GM21447 (cell line): ENCODE data around the gene ARHGAP24.
"Not testable (repeated sequence)": the region's sequence is repeated elsewhere in the genome, so short reads cannot be mapped to it uniquely, and the experiment has no call there.

Source experiments
- ATAC-seq: cut with Tn5 transposase; IDR thresholded peaks from one replicate; pipeline ENCODE4 v1.9.1; 2021; ENCODE audit not compliant: unreplicated experiment

ARHGAP24 gene

DNA sequence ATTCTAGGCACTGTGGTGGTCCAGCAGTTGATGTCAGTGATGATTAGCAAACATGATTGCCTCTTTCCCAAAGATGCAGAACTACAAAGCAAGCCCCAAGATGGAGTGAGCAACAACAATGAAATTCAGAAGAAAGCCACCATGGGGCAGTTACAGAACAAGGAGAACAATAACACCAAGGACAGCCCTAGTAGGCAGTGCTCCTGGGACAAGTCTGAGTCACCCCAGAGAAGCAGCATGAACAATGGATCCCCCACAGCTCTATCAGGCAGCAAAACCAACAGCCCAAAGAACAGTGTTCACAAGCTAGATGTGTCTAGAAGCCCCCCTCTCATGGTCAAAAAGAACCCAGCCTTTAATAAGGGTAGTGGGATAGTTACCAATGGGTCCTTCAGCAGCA, 519.6 kb downstream of the ARHGAP24 start:
- no peak for ATAC-seq

DNA sequence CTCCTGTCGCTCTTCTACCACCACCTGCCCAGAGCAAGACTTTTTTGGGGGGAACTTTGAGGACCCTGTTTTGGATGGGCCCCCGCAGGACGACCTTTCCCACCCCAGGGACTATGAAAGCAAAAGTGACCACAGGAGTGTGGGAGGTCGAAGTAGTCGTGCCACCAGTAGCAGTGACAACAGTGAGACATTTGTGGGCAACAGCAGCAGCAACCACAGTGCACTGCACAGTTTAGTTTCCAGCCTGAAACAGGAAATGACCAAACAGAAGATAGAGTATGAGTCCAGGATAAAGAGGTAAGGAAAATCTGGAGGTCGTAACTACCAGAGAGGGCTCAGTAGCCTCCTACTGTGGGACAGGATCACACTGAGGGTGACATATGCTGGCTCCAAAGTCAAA, 520.4 kb downstream of the ARHGAP24 start:
- ATAC-seq: no peak

DNA sequence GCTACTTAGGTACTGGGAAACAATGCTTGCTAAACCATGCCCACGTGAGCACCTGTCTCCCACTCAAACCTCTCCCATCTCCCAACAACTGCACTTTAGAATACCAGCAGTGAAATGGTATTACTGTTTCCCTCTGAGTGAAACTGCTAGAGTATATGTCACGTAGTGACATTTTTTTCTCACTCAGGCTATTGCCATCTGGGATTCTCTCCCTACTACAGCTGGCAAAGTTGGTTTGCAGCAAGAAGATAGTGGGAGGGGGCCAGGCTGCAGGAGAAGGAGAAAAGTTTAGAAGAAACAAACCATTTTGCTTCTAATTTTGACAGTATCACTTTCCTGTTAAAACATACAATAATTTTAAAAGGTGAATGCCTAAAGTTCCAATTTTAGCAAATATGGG, 526.6 kb downstream of the ARHGAP24 start:
- no peak for ATAC-seq

DNA sequence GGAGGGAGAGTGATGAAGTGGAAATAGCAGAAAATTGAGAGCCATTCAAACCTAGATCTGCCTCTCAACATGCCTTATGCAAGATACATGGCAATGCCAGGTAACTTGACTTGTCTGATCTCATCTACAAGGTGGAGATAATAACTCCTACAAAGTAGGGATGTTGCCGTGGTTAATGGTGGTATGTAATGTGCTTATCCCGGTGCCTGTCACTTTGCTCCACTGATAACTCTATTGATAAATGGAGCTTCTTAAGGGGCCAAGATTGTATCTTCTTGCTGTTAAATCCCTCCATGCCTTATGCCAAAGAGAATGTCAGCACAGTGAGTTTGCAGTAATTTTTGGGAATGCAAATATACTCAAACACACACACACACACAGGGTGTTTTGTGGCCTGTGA, 529.1 kb downstream of the ARHGAP24 start:
- no peak for ATAC-seq

DNA sequence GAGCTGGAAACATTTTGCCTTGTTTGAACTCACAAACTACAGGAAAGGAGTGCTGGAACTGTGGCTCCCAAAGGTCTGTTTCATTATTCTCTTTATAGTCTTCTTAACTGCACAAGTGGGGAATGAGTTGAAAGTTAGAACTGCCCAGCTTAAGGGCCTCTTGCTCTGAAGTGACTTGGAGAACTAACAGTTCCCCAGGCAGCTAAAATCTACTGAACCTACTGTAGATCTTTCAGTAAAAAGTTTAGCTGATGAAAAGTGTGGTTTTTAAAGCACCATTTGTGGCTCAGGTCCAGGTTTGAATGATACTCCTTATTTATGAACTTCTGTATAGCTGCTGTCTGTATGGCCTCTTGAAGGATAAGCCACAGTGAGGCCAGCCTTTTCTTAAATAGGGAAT, 531.1 kb downstream of the ARHGAP24 start:
- no peak for ATAC-seq

DNA sequence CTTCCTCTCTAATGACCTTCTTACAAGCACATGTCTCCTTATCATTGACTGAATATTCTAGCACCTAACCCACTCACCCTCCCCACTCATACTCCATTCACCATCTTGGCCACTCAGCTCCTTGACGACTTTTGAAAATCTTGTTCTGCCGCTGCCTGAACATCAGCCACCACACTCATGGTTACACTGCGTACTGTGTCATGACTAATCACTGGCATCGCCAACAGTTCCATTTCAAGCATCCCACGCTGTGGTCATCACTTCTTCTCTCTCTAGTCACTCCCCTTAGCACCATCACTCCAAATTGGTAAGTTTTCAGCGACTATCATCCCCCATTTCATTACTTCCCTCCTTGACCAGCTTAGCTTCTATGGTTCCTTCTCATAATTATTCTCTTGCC, 532.1 kb downstream of the ARHGAP24 start:
- ATAC-seq: no peak

DNA sequence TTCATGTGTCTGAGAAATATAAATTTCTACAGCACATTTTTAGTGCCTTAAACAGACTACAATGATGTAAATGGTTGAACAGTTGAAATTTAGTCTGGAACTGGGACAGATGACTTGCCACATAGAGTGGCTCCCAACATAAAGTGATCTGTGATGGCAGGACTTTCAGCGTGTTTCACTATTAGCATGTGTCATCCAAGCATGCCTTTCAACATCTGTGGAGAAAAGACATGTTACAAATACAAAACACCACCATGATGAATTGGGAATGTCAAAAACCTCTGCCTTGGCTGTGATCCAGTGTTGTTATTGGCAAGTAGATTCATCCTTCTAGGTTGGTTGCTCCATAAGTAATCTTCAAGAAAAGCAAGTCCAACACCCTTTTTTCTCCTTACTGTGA, 536.2 kb downstream of the ARHGAP24 start:
- ATAC-seq: no peak

DNA sequence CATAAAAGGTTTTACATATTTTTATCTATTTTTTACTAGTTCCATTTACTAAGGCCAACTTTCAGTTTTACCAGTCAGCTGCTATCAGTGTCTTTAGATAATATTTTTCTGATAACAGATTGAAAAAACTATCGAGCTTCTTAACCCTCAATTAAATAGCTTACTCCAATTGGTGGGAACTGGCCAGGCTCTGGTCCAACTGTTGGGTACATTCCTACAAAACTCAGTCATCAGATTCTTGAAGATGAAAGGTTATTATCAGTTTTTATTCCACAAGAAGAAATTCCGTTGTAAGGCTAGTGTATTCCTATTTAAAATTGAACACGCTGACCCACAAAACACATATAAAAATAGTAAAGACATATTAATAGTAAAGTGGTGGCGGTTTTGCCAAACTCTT, 538.7 kb downstream of the ARHGAP24 start:
- no peak for ATAC-seq

DNA sequence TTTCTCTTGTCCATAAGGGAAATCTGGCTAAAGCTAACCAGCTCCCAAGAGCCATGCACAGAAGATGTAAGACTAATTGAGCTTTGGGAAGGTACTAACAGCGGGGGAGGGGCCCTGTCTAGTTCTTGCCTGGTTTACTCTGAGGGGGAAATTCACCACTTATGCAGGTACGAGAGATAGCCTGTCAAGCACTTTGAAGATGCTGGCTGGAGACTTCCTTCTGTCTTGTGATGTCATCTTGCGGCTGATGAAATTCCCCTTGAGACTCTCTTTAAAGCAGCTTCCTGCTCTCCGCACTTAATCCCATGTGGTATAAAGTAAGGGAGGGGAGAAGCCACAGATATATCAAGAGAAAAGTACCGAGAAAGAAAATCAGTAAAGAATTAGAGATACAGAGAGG, 539.6 kb downstream of the ARHGAP24 start:
- peak; percentile 95 for ATAC-seq

DNA sequence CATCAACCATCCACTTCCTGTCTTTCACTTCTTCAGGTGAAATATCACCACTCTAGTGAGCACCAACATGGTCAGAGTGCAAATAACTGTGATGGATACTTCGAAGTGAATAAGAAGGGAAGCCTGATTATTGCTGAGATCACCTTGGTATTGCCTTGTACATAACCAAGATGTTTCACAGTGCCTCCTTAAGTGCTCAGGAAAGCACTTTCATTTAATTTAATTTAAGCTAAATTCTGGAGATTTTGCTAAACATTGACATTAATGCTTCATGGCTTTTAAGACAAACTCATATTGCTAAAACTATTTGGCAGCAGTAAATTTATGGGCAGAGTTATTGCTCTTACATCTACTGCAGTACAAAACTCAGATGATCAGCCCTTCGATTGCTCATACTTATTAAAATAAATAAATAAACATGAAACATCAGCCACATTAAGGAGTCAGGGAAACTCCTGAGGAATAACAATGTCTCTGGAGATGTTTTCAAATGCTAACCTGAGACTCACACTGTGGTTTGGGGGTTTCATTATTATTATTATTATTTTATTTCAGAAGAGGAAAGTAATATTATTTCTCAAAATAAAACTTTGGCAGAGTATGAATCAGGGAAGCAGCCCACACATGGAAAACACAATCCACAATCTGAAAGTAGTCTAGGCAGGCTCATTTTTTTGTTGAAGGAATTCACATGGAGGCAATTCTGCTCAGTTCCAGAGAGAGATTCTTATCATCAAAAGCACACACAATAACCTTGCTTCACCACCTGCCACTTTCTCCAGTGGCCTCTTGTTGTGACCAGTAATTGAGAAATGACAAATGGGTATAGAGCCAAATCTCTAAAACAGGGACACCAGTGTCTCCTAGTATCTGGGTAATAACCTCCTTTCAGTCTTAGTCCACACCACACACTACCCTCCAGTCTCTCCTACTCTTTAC, 540.7 kb downstream of the ARHGAP24 start:
- ATAC-seq: no peak

DNA sequence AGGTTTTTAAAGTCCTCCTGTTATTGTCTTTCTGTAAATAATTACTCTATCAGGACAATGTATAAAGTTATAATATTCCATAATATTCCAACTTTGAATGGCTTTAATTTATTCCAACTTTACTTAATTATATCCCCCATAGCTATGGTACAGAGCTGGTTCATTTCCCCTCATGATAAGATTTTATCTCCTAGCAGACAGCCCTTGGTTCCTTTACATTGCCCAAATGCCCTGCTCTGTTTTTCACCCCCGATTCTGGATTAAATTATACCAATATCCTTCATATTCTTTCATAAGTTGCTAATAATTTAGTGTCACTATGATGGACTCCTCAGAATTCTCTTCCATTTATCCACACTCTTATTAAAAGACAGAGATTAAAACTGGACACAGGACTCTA, 544.4 kb downstream of the ARHGAP24 start:
- no peak for ATAC-seq

DNA sequence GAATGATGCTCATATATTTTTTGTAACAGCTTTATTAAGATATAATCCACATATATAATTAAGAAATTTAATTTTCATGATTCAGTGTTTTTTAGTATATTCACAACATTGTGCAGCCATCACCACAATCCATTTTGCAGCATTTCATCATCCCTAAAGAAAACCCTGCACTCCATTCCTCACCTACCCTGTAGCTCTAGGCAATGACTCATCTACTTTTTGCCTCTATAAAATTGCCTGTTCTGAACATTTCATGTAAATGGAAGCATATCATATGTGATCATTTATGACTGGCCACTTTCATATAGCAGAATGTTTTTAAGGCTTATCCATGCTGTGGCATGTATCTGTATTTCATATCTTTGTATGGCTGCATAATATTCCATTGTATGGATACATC, 545.0 kb downstream of the ARHGAP24 start:
- no peak for ATAC-seq

DNA sequence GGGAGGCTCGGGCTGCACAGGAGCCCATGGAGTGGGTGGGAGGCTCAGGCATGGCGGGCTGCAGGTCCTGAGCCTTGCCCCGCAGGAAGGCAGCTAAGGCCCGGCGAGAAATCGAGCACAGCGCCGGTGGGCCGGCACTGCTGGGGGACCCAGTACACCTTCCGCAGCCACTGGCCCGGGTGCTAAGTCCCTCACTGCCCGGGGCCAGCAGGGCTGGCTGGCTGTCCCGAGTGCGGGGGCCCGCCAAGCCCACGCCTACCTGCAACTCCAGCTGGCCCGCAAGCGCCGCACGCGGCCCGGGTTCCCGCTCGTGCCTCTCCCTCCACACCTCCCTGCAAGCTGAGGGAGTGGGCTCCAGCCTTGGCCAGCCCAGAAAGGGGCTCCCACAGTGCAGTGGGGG, 546.7 kb downstream of the ARHGAP24 start:
- not testable (repeated sequence) for ATAC-seq

DNA sequence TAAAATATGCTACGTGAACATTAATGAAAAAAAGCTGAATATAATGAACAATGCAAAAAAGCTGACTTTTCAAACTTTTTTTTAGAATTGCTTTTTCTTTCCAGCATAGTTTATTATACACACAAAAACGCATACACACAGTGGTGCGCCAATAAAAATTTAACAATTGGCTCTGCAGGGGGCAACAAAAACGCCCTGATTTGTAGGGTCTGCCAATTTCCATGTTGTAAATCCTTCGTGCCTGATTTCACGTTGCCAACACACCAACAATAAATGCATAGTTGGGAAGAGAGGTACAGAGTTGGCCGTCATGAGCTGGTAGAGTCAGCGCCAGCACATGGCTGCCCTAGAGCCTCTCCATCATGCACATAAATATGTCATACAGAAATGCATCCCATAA, 551.8 kb downstream of the ARHGAP24 start:
- no peak for ATAC-seq

DNA sequence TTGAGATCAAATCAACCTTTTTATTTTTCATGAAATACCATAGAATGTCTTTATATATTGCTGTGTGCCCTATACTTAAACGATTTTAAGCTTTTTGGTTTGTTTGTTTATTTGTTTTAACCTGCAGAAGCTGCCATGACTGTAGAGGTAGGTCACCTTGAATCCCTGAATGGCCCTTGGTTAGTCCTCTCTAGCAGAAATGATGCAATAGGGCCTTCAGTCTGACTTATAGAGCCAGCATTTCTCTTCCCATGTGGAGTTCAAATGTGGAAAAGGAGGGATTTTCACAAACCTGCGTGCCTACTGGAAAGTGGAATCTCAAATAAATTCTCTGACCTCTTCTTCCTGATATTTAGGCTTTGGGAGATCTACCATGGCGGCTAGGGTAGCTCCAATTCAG, 557.0 kb downstream of the ARHGAP24 start:
- ATAC-seq: no peak

DNA sequence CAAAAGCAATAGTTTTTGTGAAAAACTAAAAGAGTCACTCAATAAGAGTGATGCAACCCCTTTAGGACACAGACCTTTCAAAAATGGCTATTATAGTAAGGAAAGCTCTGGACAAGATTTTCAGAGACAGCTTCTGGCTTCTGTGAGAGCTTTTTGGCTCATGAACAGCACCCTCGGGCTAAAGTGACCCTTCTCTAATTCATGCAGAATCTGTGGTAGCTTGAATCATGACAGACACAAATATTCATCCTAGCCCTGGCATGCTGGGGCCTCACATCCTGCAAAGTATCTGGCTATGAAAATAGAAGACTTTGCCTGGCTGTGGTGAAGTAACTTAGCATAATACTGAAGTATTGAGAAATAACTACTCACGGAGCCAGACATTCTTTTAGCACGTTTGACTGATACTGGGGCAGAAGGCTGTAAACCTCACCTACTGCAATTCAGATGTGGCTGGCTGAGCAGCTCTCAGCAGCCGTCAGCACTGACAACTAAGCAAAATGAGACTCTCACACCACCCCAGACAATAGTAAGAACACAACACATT, 557.6 kb downstream of the ARHGAP24 start:
- no peak for ATAC-seq

DNA sequence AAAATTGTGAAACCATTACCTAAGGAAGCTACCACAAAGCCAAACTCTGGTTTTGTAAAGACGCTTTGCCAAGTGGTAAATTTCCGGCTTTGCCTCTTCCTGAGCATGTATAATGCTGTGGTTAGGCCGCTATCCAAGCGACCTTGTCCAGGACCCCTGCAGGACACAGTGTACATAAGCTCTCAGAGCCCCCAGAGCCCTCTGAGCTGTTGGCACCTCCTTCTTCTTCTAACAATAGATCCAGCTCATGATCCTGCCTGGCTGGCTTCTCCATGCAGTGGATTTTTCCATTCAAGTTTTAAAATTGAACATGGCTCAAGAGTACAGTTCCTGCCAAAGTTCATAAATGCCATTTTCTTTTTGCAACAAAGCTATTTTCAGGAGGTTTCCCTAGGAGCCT, 558.2 kb downstream of the ARHGAP24 start:
- ATAC-seq: no peak

DNA sequence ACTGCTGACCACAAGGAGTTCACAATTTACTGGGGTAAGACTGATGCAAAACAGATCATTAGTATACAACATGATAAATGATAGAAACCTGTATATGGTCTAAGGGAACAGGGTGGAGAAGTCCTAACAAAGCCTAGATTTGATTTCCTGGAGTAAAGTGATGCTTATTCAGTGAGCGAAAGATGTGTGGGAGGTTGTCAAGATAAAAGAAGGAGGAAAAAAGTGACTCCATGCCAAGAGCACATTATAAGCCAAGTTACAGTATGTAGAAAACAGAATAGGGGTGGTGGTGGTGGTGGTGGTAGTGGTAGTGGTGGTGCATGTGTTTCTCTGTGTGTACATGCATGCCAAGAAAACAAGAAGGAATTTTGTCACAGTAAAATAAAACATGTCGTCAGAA, 559.7 kb downstream of the ARHGAP24 start:
- ATAC-seq: no peak

DNA sequence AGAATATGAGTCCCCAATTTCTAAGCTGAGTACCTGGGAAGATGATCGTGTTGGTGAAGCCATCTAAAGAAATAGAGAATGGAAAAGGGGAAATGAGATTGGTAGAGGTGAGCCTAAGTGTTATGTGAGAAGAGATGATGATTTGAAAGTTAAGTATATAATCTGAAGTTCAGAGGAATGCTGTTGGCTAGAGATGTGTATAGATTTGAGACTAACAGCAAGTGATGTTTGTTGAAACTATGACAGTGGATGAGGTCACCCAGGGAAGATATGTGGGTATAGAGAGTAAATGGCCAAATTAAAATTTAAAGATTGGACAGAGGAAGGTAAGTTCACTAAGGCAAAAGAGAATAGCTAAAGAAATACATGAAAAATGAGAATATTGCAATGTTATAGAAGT, 560.7 kb downstream of the ARHGAP24 start:
- no peak for ATAC-seq

DNA sequence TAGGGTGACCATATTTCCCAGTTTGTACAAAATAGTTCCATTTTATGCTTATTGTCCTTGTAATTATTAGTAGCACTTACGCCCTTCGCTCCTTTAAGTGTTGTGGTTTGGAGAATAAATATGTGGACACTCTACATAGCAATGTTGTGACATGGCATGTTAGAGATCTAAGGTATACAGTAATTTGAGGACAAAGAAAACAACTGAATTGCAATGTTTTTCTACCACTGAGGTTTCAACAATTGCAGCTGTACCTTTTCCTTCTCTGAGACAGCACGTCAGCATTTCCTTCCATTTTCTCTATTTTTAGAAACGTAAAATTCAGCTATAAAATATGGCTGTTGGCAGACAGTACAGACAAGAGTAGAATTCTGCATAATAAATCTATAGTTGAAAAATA, 561.8 kb downstream of the ARHGAP24 start:
- no peak for ATAC-seq

DNA sequence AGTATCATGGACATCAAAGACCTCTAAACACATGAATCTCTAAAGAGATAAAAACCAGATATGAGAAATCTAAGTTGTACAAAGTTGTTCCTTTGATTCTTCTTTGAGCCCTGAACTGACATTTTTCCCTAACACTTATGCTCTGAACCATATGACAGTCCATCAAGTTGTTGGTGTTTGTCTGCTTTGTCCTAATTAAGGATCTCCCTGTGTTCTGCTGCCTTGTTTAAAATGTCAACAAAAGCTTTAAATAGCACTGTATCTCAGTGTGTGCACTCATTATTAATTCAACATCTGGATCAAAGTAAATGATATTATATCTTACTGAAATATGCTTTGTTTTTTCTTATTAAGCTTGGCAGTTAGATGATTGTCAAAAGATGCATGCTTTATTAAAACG, 563.1 kb downstream of the ARHGAP24 start:
- ATAC-seq: no peak

DNA sequence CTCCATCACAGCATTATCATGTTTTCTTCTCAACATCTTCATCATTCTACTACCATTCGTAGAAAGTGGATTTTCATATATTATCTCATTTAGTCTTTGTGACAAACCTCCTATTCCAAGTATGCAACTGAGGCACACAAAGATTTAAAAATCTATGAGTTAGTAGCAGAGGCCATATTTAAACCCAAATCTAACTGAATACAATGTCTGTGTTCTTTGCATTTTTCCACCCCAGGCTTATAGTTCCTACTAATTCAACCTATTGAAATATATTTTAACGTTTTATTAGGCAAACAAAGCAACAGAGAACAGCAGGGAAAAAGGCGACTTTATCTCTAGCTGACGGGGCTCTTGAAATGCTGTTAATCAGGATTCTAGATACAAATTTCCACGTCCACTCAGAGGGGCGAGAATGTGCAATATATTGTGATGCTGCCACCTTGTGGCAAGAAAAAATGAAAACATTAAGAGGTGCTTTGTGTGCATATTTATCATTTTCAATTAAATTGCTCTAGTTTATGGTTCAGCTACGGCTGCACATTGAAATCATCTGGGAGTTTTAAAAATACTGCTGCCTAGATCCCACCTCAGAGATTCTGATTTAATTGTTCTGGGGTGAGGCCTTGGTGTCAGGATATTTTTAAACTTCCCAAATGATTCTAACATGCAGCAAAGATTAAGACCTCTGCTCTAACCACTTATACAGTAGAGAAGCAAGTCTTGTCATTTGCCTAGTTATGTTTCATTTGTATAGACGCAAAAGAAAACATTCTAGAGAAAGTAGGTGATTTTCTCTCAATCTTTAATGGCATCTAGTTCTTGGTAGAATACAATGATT, 569.0 kb downstream of the ARHGAP24 start:
- ATAC-seq: no peak
